Ishikawa (cell line): ENCODE results near the gene OTUD5.

Experiments
- CEBPB ChIP-seq: IDR thresholded peaks from 2 replicates; pipeline ENCODE4 v1.6.1; 2012
- CREB1 ChIP-seq: IDR thresholded peaks from 2 replicates; pipeline ENCODE4 v1.6.1; 2012; ENCODE audit warnings: low read depth
- EGR1 ChIP-seq: IDR thresholded peaks from 2 replicates; pipeline ENCODE4 v1.6.1; 2012
- EP300 ChIP-seq: IDR thresholded peaks from 2 replicates; pipeline ENCODE4 v1.6.1; 2012; ENCODE audit warnings: borderline replicate concordance
- FOXM1 ChIP-seq: IDR thresholded peaks from 2 replicates; pipeline ENCODE4 v1.6.1; 2012; ENCODE audit warnings: low read depth, borderline replicate concordance
- NFIC ChIP-seq: IDR thresholded peaks from 2 replicates; pipeline ENCODE4 v1.6.1; 2012
- RAD21 ChIP-seq: IDR thresholded peaks from 2 replicates; pipeline ENCODE4 v1.6.1; 2012; ENCODE audit warnings: low read depth
- TAF1 ChIP-seq: IDR thresholded peaks from 2 replicates; pipeline ENCODE4 v1.6.1; 2012; ENCODE audit warnings: low read depth, mild to moderate bottlenecking
- TEAD4 ChIP-seq: IDR thresholded peaks from 2 replicates; pipeline ENCODE4 v1.6.1; 2012
- YY1 ChIP-seq: IDR thresholded peaks from 2 replicates; pipeline ENCODE4 v1.6.1; 2012; ENCODE audit warnings: low read depth
- ZBTB7A ChIP-seq: IDR thresholded peaks from 2 replicates; pipeline ENCODE4 v1.6.1; 2012; ENCODE audit warnings: low read depth
- TF ChIP-seq, protein P1 (sequence below): IDR thresholded peaks from 2 replicates; pipeline ENCODE4 v1.6.1; 2012
- TF ChIP-seq, protein P2 (sequence below): IDR thresholded peaks from 2 replicates; pipeline ENCODE4 v1.6.1; 2012; ENCODE audit warnings: low read depth, mild to moderate bottlenecking
- TF ChIP-seq, protein P3 (sequence below): IDR thresholded peaks from 2 replicates; pipeline ENCODE4 v1.6.1; 2012

DNA sequence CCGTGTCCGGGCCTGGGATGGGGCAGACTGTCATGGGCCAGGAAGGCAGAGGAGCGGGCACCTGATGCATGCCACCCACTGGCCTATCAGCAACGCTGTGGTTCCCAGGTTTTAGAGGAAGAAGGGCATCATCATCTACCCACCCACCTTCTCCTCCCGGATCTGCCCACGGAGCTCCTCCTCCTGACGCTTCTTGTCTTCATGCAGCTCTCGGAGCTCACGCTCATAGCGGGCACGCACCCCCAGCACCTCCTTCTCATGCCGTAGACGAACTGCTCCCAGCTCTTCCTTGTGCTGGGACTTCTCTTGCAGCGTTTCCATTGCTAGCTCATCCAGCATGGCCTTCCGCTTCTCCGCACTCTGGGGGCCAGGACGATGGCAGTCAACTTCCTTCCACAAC is 25.7 kb upstream of the OTUD5 start:
- TF ChIP-seq CREB1 (no peak), RAD21 (no peak), TAF1 (no peak), FOXM1 (no peak), EP300 (no peak), CEBPB (no peak), NFIC (no peak), EGR1 (no peak), ZBTB7A (no peak), YY1 (no peak), TEAD4 (no peak)
- TF ChIP-seq, protein P1, sequence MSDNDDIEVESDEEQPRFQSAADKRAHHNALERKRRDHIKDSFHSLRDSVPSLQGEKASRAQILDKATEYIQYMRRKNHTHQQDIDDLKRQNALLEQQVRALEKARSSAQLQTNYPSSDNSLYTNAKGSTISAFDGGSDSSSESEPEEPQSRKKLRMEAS, result no peak
- TF ChIP-seq, protein P2, sequence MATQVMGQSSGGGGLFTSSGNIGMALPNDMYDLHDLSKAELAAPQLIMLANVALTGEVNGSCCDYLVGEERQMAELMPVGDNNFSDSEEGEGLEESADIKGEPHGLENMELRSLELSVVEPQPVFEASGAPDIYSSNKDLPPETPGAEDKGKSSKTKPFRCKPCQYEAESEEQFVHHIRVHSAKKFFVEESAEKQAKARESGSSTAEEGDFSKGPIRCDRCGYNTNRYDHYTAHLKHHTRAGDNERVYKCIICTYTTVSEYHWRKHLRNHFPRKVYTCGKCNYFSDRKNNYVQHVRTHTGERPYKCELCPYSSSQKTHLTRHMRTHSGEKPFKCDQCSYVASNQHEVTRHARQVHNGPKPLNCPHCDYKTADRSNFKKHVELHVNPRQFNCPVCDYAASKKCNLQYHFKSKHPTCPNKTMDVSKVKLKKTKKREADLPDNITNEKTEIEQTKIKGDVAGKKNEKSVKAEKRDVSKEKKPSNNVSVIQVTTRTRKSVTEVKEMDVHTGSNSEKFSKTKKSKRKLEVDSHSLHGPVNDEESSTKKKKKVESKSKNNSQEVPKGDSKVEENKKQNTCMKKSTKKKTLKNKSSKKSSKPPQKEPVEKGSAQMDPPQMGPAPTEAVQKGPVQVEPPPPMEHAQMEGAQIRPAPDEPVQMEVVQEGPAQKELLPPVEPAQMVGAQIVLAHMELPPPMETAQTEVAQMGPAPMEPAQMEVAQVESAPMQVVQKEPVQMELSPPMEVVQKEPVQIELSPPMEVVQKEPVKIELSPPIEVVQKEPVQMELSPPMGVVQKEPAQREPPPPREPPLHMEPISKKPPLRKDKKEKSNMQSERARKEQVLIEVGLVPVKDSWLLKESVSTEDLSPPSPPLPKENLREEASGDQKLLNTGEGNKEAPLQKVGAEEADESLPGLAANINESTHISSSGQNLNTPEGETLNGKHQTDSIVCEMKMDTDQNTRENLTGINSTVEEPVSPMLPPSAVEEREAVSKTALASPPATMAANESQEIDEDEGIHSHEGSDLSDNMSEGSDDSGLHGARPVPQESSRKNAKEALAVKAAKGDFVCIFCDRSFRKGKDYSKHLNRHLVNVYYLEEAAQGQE, result no peak
- TF ChIP-seq, protein P3, sequence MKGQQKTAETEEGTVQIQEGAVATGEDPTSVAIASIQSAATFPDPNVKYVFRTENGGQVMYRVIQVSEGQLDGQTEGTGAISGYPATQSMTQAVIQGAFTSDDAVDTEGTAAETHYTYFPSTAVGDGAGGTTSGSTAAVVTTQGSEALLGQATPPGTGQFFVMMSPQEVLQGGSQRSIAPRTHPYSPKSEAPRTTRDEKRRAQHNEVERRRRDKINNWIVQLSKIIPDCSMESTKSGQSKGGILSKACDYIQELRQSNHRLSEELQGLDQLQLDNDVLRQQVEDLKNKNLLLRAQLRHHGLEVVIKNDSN, result no peak
